SH-SY5Y (cell line): ENCODE measurements around the gene EXOC2.

Experiments
- GATA2 ChIP-seq: IDR thresholded peaks from 2 replicates; pipeline ENCODE4 v1.6.1; 2011; ENCODE audit warnings: mild to moderate bottlenecking, low read depth, low read length
- GATA3 ChIP-seq: IDR thresholded peaks from 2 replicates; pipeline ENCODE4 v1.6.1; 2011; ENCODE audit warnings: low read depth, mild to moderate bottlenecking, low read length, moderate library complexity

DNA sequence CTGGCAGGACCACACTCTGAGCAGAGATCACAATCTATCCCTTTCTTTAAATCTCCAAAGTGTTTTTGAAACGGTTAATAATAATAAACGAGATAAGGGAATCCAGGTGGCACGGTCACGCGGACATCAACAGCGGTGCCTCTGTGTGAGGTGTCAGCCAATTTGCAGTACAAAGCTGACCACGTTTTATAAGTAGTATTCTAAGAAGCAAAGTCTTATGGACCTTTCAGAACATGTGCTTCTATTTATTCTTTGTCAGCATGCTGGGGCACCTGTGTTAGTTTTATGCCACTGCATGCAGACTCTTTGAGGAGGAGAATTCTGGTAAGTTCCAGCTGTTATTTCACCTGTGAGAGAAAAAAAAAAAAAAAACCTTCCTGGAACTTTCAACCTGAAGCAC is 39.0 kb upstream of the EXOC2 start:
- TF ChIP-seq GATA2 (no peak), GATA3 (no peak)
